KMS-11 (cell line): ENCODE data around the gene ATG9A.

Experiments used
- H2AFZ ChIP-seq: fragments of 200-600 bp; sonication (generic); 2 replicates; pipeline ENCODE4 v1.6.1; 2016; ENCODE audit warnings: antibody characterized with exemption, mixed run types, low read depth
- H3K27ac ChIP-seq: fragments of 200-600 bp; sonication (generic); 2 replicates; pipeline ENCODE4 v1.6.1; 2016; ENCODE audit warnings: mild to moderate bottlenecking, mixed run types
- H3K27me3 ChIP-seq: fragments of 200-600 bp; sonication (generic); 2 replicates; pipeline ENCODE4 v1.6.1; 2017; ENCODE audit warnings: mild to moderate bottlenecking, low read depth, mixed run types, moderate library complexity; ENCODE audit not compliant: insufficient read depth
- H3K36me3 ChIP-seq: fragments of 200-600 bp; sonication (generic); 2 replicates; pipeline ENCODE4 v1.6.1; 2017; ENCODE audit warnings: mild to moderate bottlenecking, mixed run types; ENCODE audit not compliant: insufficient read depth
- H3K4me1 ChIP-seq: fragments of 200-600 bp; sonication (generic); 2 replicates; pipeline ENCODE4 v1.6.1; 2016; ENCODE audit warnings: mild to moderate bottlenecking, low read depth, mixed run types; ENCODE audit not compliant: poor library complexity, severe bottlenecking
- H3K4me2 ChIP-seq: fragments of 200-600 bp; sonication (generic); 2 replicates; pipeline ENCODE4 v1.7.0; 2016; ENCODE audit warnings: mild to moderate bottlenecking, mixed run types
- H3K4me3 ChIP-seq: fragments of 200-600 bp; sonication (generic); IDR thresholded peaks from 2 replicates; pipeline ENCODE4 v1.6.1; 2017; ENCODE audit warnings: low read depth, low read length, mixed read lengths; ENCODE audit not compliant: insufficient read depth
- H3K79me2 ChIP-seq: fragments of 200-600 bp; sonication (generic); 2 replicates; pipeline ENCODE4 v1.6.1; 2016; ENCODE audit warnings: low read depth, mixed run types; ENCODE audit not compliant: insufficient read depth
- H3K9ac ChIP-seq: fragments of 200-600 bp; sonication (generic); 2 replicates; pipeline ENCODE4 v1.6.1; 2016; ENCODE audit warnings: mild to moderate bottlenecking, mixed run types
- H4K20me1 ChIP-seq: fragments of 200-600 bp; sonication (generic); 2 replicates; pipeline ENCODE4 v1.6.1; 2016; ENCODE audit warnings: mild to moderate bottlenecking, mixed run types; ENCODE audit not compliant: insufficient read depth
- TF ChIP-seq, protein P1 (sequence below): fragments of 200-600 bp; sonication (generic); conservative IDR thresholded peaks from 2 replicates; pipeline ENCODE4 v1.6.1; 2017; ENCODE audit warnings: low read depth, mild to moderate bottlenecking, antibody characterized with exemption, low read length, moderate library complexity, mixed read lengths

Gene ATG9A

DNA sequence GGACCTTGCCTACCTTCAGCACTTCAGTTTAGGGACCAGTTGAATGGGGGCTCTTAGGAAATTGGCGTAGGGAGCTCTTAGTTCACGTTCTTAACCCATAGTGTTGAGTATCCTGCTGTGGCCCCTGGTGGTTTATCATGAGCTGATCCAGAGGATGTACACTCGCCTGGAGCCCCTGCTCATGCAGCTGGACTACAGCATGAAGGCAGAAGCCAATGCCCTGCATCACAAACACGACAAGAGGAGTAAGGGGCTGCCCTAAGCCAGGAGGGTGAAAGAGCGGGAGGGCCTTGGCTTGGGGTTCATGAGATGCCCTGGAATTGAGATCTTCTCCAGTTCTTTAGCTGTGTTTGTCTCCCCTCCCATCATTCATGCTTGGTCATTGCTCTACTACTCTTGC is 48.5 kb downstream of the ATG9A start:
- Histone ChIP-seq H4K20me1 (no peaks in the 10 kb centered on the region), H3K4me1 (peaks cover 9% of the 10 kb centered on the region), H3K9ac (no peak overlapping the region), H3K27me3 (no peaks in the 10 kb centered on the region), H3K36me3 (no peaks in the 10 kb centered on the region), H3K27ac (no peak overlapping the region), H3K4me2 (no peak overlapping the region), H2AFZ (no peak overlapping the region), H3K79me2 (peaks cover 22% of the 10 kb centered on the region; the same call in 1 of the 2 replicates), H3K4me3 (no peak overlapping the region)
- TF ChIP-seq, protein P1, sequence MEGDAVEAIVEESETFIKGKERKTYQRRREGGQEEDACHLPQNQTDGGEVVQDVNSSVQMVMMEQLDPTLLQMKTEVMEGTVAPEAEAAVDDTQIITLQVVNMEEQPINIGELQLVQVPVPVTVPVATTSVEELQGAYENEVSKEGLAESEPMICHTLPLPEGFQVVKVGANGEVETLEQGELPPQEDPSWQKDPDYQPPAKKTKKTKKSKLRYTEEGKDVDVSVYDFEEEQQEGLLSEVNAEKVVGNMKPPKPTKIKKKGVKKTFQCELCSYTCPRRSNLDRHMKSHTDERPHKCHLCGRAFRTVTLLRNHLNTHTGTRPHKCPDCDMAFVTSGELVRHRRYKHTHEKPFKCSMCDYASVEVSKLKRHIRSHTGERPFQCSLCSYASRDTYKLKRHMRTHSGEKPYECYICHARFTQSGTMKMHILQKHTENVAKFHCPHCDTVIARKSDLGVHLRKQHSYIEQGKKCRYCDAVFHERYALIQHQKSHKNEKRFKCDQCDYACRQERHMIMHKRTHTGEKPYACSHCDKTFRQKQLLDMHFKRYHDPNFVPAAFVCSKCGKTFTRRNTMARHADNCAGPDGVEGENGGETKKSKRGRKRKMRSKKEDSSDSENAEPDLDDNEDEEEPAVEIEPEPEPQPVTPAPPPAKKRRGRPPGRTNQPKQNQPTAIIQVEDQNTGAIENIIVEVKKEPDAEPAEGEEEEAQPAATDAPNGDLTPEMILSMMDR: no peak

DNA sequence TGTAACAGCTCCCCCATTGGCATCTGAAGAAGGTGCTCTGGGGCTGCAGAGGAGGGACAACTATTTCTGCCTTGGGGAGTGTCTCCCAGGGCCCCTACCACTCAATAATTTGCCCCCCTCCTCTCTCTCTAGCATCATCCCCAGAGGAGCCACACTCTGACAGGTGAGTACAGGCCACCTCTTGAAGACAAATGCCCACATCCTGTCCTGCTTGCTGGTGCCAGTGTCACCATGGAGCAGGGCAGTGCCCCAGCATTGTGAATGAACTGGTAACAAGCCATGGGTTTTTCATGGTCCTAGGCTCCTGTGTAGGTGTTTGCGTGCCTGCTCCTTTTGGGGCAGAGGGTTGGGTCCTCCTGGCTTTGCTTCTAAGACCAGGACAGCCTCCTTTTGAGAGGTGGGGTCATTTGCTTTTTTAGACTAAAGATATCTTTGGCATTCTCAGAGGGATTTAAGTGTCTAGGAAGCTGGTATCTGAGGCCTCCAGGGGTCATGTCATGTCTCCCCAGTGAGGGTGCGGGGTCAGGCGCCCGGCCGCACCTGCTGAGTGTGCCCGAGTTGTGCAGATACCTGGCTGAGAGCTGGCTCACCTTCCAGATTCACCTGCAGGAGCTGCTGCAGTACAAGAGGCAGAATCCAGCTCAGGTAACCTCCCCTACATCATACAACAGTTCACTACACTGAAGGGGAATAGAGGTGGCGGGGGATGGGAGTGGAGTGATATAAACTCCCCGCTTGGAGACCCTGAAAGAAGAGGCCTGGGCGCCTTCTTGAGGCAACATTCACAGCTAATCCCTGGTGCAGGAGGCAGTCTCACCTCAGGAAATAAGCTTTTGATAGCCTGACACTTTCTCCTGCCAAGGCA is 49.6 kb downstream of the ATG9A start:
- peaks cover 29% of the 10 kb centered on the region; the same call in 1 of the 2 replicates for H3K79me2 ChIP-seq
- H3K4me2 ChIP-seq: peak overlapping the region; percentile 98
- H3K27ac ChIP-seq: no peak overlapping the region
- H3K4me3 ChIP-seq: no peak overlapping the region
- no peaks in the 10 kb centered on the region for H3K36me3 ChIP-seq
- peaks cover 18% of the 10 kb centered on the region for H3K4me1 ChIP-seq
- no peak overlapping the region for H3K9ac ChIP-seq
- no peak overlapping the region for H2AFZ ChIP-seq
- TF ChIP-seq, protein P1: no peak
- H3K27me3 ChIP-seq: no peaks in the 10 kb centered on the region
- H4K20me1 ChIP-seq: no peaks in the 10 kb centered on the region

- Histone ChIP-seq H3K4me2 (peak overlapping the region; percentile 98), H3K9ac (peak overlapping the region; percentile 59; the same call in 1 of the 2 replicates), H4K20me1 (no peaks in the 10 kb centered on the region), H3K27ac (no peak overlapping the region), H3K27me3 (no peaks in the 10 kb centered on the region), H3K79me2 (peaks cover 29% of the 10 kb centered on the region; the same call in 1 of the 2 replicates), H3K36me3 (no peaks in the 10 kb centered on the region), H3K4me3 (peak overlapping the region; percentile 60), H2AFZ (peak overlapping the region; percentile 57), H3K4me1 (peaks cover 18% of the 10 kb centered on the region)
- TF ChIP-seq, protein P1: 0 out of 2 replicates have a peak, but pooled peaks have one; percentile 12
These were observed 50.9 kb downstream of the ATG9A start for GRCh38 chr2:219178377-219179175.

DNA sequence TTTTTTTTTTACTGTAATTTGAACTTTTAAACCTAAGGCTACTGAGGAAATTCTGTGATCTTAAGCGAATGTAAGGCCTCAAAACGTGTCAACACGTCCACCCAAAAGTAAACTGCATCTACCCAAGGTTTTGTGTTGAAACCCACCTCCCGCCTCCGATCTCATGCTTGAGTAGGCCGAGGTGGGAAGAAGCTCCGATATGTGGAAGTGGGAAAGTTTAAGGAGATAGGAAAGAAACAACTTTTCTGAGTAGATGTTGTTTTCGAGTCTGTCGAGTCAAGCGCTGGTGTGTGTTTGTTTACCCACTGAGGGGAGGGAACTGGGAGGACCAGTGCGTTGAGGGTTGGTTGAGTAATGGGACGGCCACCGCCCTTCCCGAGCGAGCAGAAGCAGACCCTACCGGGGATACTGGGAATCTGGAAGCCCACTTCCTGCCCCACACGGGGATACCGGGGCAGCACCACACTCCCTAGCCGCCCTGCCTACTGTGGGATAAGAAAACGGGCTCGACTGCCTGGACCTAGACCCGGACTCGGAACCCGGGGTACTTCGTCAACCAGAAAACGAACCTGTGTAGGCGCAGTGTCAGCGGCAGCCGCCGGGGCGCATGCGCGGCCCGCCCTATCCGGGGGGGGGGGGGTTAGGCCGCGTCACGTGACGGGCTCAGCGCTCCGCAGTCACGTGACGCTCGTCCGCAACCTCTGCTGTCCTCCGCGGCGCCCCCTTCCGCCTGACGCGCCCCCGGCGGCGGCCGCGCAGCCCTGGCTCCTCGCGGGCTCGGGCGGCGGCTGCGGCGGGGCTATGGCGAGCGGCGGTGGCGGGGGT is 51.7 kb downstream of the ATG9A start, which contains the start of gene RETREG2:
Gene RETREG2 (plus strand): TSS at position 724 of the 825 bp plus-strand sequence. CDS start 78 bp downstream, at position 802.
- Histone ChIP-seq H4K20me1 (no peaks in the 10 kb centered on the region), H3K4me2 (peak within 1 kb of the TSS; percentile 98), H3K4me1 (peaks cover 18% of the 10 kb centered on the region), H3K36me3 (no peaks in the 10 kb centered on the region), H3K9ac (peak within 1 kb of the TSS; percentile 59), H3K27me3 (no peaks in the 10 kb centered on the region), H3K79me2 (peaks cover 29% of the 10 kb centered on the region; the same call in 1 of the 2 replicates), H3K27ac (peak within 1 kb of the TSS; percentile 81), H2AFZ (peak within 1 kb of the TSS; percentile 86), H3K4me3 (peak within 1 kb of the TSS; percentile 60)
- TF ChIP-seq, protein P1: no peak
